GM19372 (cell line): ENCODE results near the gene TIMM29.
A peak's percentile ranks its signal among the peaks of the same experiment; 100 is the strongest.

Experiments
- ATAC-seq: cut with Tn5 transposase; IDR thresholded peaks from one replicate; pipeline ENCODE4 v1.9.1; 2021; ENCODE audit warnings: mild to moderate bottlenecking, low read depth, moderate library complexity; ENCODE audit not compliant: unreplicated experiment

TIMM29 gene

GRCh38 chr19:10911579-10912363 lies 16.8 kb upstream of the TIMM29 start:
- no peak for ATAC-seq

GRCh38 chr19:10912619-10913018 lies 16.0 kb upstream of the TIMM29 start:
- ATAC-seq = no peak

GRCh38 chr19:10913716-10914340 lies 14.8 kb upstream of the TIMM29 start:
- no peak for ATAC-seq

- no peak for ATAC-seq
These were observed 13.2 kb upstream of the TIMM29 start for GRCh38 chr19:10915130-10916091.

- no peak for ATAC-seq
These were observed 12.0 kb upstream of the TIMM29 start for GRCh38 chr19:10916602-10917001.

DNA sequence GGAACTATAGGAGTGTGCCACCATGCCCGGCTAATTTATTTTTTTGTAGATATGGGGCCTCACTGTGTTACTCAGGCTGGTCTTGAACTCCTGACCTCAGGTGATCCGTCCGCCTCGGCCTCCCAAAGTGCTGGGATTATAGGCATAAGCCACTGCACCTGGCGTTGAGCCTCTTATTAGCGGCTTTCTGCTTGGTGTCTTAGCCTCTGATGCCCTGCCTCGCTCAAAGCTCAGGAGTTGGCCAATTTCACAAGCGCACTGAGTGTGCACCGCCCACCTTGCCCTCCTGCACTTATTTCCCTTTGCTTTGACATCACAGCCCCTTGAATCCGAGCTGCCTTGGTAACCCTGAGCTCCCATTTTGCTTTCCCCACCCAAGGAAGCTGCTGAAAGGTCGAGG lies 10.3 kb upstream of the TIMM29 start:
- no peak for ATAC-seq

DNA sequence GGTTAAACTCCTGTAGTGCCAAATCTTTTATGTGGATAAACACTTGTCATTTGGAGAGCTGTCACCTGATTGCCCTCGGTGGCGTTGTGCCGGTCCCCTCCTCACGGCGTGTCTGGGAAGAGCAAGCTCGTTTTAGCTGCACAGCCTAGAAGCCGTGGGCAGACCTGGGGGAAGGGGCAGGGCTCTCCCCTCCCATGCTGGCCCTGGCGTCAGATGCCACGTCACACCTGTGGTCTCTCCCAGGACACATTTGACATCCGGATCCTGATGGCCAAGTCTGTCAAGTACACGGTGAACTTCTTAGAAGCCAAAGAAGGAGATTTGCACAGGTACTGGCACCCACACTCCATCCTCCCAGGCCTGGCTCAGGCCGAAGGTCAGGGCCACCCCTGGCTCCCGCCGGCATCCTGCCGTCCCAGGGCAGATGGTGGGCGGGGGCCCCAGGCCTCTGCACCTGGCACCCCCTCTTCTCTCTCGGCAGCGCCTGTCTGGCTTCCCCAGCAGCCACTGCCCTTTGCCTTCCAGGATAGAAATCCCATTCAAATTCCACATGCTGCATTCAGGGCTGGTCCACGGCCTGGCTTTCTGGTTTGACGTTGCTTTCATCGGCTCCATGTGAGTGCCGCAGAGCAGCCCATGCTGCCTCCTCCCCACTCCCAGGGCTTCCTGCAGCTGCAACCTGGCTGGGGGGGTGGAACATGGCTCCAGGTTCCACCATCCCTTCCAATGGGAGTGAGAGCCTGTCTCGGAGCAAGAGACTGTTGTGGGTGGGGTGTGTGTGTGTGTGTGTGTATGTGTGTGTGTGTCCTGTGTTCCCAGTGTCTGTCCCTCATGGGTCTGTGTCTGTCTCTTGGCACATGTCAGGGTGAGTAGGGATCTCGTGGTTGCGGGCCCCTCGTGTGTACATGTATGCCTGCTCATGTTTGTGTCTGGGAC lies 9.0 kb upstream of the TIMM29 start:
- no peak for ATAC-seq

- no peak for ATAC-seq
These were observed 8.3 kb upstream of the TIMM29 start for GRCh38 chr19:10920288-10920655.

GRCh38 chr19:10920781-10921180 lies 7.8 kb upstream of the TIMM29 start:
- no peak for ATAC-seq

DNA sequence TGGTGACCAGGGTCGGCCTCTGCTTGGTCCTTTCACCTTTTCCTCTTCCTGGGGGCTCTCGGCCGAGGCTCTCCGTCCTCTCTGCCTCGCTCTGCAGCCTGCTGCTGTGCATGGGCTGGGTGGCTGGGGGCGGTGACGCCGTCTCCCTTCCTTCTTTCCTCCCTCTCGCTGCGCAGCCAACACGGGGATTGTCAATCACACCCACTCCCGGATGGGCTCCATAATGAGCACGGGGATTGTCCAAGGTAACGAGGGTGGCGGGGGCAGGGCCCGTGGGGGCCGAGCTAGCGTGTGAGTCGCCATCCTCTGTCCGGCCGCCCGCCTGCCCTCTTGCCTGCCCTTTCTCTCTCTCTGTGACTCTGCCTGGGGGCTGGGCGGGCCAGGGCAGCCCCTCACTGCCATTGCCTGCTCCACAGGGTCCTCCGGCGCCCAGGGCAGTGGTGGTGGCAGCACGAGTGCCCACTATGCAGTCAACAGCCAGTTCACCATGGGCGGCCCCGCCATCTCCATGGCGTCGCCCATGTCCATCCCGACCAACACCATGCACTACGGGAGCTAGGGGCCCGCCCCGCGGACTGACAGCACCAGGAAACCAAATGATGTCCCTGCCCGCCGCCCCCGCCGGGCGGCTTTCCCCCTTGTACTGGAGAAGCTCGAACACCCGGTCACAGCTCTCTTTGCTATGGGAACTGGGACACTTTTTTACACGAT lies 7.3 kb upstream of the TIMM29 start:
- ATAC-seq = no peak

DNA sequence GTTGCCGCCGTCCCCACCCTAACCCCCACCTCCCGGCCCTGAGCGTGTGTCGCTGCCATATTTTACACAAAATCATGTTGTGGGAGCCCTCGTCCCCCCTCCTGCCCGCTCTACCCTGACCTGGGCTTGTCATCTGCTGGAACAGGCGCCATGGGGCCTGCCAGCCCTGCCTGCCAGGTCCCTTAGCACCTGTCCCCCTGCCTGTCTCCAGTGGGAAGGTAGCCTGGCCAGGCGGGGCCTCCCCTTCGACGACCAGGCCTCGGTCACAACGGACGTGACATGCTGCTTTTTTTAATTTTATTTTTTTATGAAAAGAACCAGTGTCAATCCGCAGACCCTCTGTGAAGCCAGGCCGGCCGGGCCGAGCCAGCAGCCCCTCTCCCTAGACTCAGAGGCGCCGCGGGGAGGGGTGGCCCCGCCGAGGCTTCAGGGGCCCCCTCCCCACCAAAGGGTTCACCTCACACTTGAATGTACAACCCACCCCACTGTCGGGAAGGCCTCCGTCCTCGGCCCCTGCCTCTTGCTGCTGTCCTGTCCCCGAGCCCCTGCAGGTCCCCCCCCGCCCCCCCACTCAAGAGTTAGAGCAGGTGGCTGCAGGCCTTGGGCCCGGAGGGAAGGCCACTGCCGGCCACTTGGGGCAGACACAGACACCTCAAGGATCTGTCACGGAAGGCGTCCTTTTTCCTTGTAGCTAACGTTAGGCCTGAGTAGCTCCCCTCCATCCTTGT lies 6.5 kb upstream of the TIMM29 start:
- no peak for ATAC-seq

DNA sequence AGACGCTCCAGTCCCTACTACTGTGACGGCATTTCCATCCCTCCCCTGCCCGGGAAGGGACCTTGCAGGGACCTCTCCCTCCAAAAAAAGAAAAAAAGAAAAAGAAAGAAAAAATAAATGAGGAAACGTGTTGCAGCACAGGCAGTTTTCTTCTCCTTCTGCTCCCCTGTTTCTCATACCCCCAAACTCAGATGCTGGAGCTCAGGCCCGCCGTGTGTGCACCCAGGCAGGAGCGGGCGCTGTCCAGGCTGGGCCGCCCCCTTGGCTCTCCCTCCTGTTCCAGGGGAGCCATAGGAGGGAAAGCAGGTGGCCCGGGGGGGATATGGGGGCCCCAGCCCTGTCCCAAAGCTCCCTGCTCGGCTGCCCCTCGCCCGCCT lies 6.0 kb upstream of the TIMM29 start:
- no peak for ATAC-seq

DNA sequence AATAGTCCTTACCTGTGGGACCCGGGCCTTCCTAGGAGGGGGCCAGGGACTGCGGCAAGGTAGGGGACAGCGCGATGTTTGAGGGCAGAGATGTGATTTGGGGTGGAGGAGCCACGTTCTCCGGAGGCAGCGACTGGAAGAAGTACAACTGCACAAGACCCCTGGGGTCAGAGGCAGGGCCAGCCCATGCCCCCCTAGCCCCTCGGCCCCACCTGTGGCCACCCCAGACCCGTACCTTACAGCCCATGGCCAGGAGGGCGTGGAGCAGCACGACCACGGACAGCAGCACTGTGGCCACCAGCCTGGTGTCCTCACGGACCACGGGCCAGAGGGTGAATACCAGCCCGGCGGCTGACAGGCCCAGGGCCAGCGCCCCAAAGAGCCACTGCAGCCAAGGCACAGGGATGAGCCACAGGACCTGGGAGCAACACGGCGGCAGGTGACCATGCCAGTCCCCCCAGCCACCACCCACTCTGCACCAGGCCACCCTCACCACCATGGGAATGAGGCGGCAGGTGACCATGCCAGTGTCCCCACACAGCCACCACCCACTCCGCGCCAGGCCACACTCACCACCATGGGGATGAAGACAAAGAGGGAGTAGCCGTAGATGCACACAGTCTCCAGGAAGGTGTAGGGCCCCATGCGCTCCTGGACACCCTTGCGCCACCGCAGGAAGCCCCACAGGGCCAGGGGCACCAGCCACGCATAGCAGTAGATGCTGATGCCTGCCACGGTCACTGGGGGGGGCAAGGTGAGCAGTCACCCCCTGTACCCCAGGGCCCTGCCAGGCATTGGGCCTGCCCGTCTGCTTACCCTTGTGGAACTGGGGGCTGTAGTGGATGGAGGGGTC lies 5.1 kb upstream of the TIMM29 start:
- ATAC-seq = no peak

GRCh38 chr19:10924597-10924996 lies 4.0 kb upstream of the TIMM29 start:
- no peak for ATAC-seq

- ATAC-seq = peak; percentile 3
These were observed 665 bp upstream of the TIMM29 start for GRCh38 chr19:10927730-10928562.

GRCh38 chr19:10929402-10929794 lies 787 bp downstream of the TIMM29 start:
- ATAC-seq = no peak
